SU-DHL-6 (cell line): ENCODE measurements around the gene TMEM131.

Experiments used
- H2AFZ ChIP-seq: fragments of 200-600 bp; sonication (generic); 2 replicates; pipeline ENCODE4 v1.6.1; 2014; ENCODE audit warnings: low read depth, mild to moderate bottlenecking, moderate library complexity, mixed read lengths, antibody characterized with exemption, low read length; ENCODE audit not compliant: severe bottlenecking
- H3F3A ChIP-seq: fragments of 200-600 bp; shearing (Covaris generic); 2 replicates; pipeline ENCODE4 v1.6.0; 2016; ENCODE audit warnings: antibody characterized with exemption, mild to moderate bottlenecking; ENCODE audit not compliant: insufficient read depth
- H3K27ac ChIP-seq: fragments of 200-600 bp; sonication (generic); 2 replicates; pipeline ENCODE4 v1.5.1; 2016; ENCODE audit warnings: low read depth, mild to moderate bottlenecking, low read length, moderate library complexity, mixed read lengths
- H3K27me3 ChIP-seq: fragments of 200-600 bp; sonication (generic), shearing (Covaris generic); 2 replicates; pipeline ENCODE4 v1.6.0; 2014; ENCODE audit warnings: mild to moderate bottlenecking, low read length
- H3K36me3 ChIP-seq: fragments of 200-600 bp; sonication (generic); 2 replicates; pipeline ENCODE4 v1.6.1; 2014; ENCODE audit warnings: mild to moderate bottlenecking, low read length, mixed read lengths
- H3K4me2 ChIP-seq: fragments of 300-600, 200-600 bp; shearing (Covaris generic), sonication (generic); 2 replicates; pipeline ENCODE4 v1.6.0; 2014; ENCODE audit warnings: low read length, low read depth, mild to moderate bottlenecking; ENCODE audit not compliant: poor library complexity, severe bottlenecking
- H3K4me3 ChIP-seq: fragments of 200-600 bp; sonication (generic); 2 replicates; pipeline ENCODE4 v1.5.1; 2014; ENCODE audit warnings: antibody characterized with exemption, low read length, mild to moderate bottlenecking, mixed read lengths; ENCODE audit not compliant: insufficient read depth, poor library complexity, severe bottlenecking
- H3K79me2 ChIP-seq: fragments of 200-600 bp; sonication (generic); 2 replicates; pipeline ENCODE4 v1.6.1; 2014; ENCODE audit warnings: mild to moderate bottlenecking, low read length, moderate library complexity; ENCODE audit not compliant: insufficient read depth
- H3K9ac ChIP-seq: fragments of 200-600 bp; sonication (generic); 2 replicates; pipeline ENCODE4 v1.7.0; 2014; ENCODE audit warnings: mild to moderate bottlenecking, low read length
- H3K9me2 ChIP-seq: fragments of 200-600 bp; sonication (generic); replicated peaks from 2 replicates; pipeline ENCODE4 v1.6.1; 2014; ENCODE audit warnings: low read length; ENCODE audit not compliant: insufficient read depth
- H3K9me3 ChIP-seq: fragments of 200-600 bp; sonication (generic); 2 replicates; pipeline ENCODE4 v1.6.1; 2014; ENCODE audit warnings: low read length, mixed read lengths; ENCODE audit not compliant: insufficient read depth
- H4K20me1 ChIP-seq: fragments of 200-600 bp; sonication (generic); 2 replicates; pipeline ENCODE4 v1.6.1; 2014; ENCODE audit warnings: low read depth, mild to moderate bottlenecking, antibody characterized with exemption, low read length, moderate library complexity, mixed read lengths
- CTCF ChIP-seq: fragments of 200-600 bp; sonication (generic); IDR thresholded peaks from one replicate; pipeline ENCODE4 v1.5.1; 2017; ENCODE audit warnings: antibody characterized with exemption, mild to moderate bottlenecking, low read length, moderate library complexity; ENCODE audit not compliant: insufficient read depth, poor library complexity, severe bottlenecking
- EZH2phosphoT487 ChIP-seq: fragments of 200-600 bp; sonication (generic), shearing (Covaris generic); conservative IDR thresholded peaks from 2 replicates; pipeline ENCODE4 v1.6.1; 2018; ENCODE audit warnings: mild to moderate bottlenecking, antibody characterized with exemption, low read length, moderate library complexity, mixed read lengths

Gene TMEM131

GRCh38 chr2:97907369-97908100 lies 88.2 kb downstream of the TMEM131 start:
- Histone ChIP-seq H3K27ac (peak overlapping the region; percentile 65), H3K79me2 (no peaks in the 10 kb centered on the region; the same call in 1 of the 2 replicates), H3K27me3 (no peaks in the 10 kb centered on the region), H3K9ac (peak overlapping the region; percentile 29; the same call in 1 of the 2 replicates), H3K4me2 (peak overlapping the region; percentile 75), H3K36me3 (0 out of 2 replicates have a peak, but pooled peaks cover 6% of the 10 kb centered on the region), H3K9me2 (no peaks in the 10 kb centered on the region), H3F3A (peaks cover 6% of the 10 kb centered on the region; the same call in 1 of the 2 replicates), H3K4me3 (peak overlapping the region; percentile 28), H2AFZ (no peak overlapping the region), H3K9me3 (no peaks in the 10 kb centered on the region), H4K20me1 (no peaks in the 10 kb centered on the region)
- TF ChIP-seq CTCF (no peak), EZH2phosphoT487 (no peak)

DNA sequence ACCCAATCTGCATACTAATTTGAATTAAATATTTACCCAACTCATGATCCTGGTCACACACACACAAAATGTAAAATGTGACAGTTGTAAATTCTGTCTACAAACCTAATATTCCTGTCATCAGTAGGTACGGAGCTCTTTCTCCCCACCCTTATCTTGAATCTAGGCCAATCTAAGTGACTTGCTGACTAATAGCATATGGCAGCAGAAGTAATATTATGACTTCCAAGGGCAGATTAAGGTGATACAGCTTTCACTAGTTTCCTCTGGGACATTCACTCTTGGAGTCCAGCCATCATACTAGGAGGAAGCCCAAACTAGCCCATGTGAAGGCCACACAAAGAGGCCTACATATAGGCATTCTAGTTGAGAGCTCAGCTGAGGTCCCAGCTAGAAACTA lies 89.4 kb downstream of the TMEM131 start:
- no peaks in the 10 kb centered on the region; the same call in 1 of the 2 replicates for H3K79me2 ChIP-seq
- TF ChIP-seq EZH2phosphoT487 (no peak), CTCF (no peak)

DNA sequence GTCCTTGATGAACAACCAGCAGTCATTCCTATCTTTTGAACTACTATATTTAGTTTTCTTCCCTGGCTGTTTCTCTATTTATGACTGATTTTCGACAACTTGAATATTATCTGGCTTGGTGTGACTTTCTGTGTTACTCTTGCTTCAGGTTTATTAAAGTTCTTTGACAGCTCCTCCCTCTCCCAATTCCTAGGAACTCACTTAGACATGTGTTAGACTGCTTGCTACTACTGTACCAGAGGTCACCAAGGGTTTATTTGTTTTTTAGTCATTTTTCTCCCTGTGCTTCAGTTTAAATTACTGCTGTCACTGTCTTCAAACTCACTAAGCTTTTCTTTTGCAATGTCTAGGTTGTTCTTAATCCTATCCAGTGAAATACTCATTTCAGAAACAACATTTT lies 90.5 kb downstream of the TMEM131 start:
- Histone ChIP-seq H3K79me2 (no peaks in the 10 kb centered on the region; the same call in 1 of the 2 replicates), H3K27ac (no peak overlapping the region), H4K20me1 (no peaks in the 10 kb centered on the region), H3K9ac (no peak overlapping the region), H3K4me3 (no peak overlapping the region), H3K9me3 (no peaks in the 10 kb centered on the region), H3K36me3 (0 out of 2 replicates have a peak, but pooled peaks cover under 1% of the 10 kb centered on the region), H3K9me2 (no peaks in the 10 kb centered on the region), H3K4me2 (no peak overlapping the region), H2AFZ (no peak overlapping the region), H3F3A (no peaks in the 10 kb centered on the region), H3K27me3 (no peaks in the 10 kb centered on the region)
- TF ChIP-seq CTCF (no peak), EZH2phosphoT487 (no peak)

More for the DNA sequence above, 89.4 kb downstream of the TMEM131 start:
- Histone ChIP-seq H3K4me3 (no peak overlapping the region), H3K9me3 (no peaks in the 10 kb centered on the region), H3K9me2 (no peaks in the 10 kb centered on the region), H3K27ac (no peak overlapping the region), H3F3A (peaks cover under 1% of the 10 kb centered on the region; the same call in 1 of the 2 replicates), H3K36me3 (0 out of 2 replicates have a peak, but pooled peaks cover 6% of the 10 kb centered on the region), H3K27me3 (no peaks in the 10 kb centered on the region), H2AFZ (no peak overlapping the region), H3K9ac (no peak overlapping the region), H3K4me2 (no peak overlapping the region), H4K20me1 (no peaks in the 10 kb centered on the region)
